Adrenal gland (tissue), 12 donors: ENCODE data around the gene HEATR5B. TPM values are rescaled to one million over a fixed set of nuclear protein-coding genes. Genes with fewer than 3 reads are reported as not detected.
A peak's percentile ranks its signal among the peaks of the same experiment; 100 is the strongest.
"Not testable (repeated sequence)": the region's sequence is repeated elsewhere in the genome, so short reads cannot be mapped to it uniquely, and the experiment has no call there.

Experiments
- DNase-seq, 7 donors: peaks; one replicate each; pipeline ENCODE4 v3.0.0-alpha.2; 2019 to 2020
- H3K27ac ChIP-seq, 5 donors: fragments of 200-600 bp; sonication (generic) in 4 of 5; 1 replicate in 3 of 5; 2 replicates in 2 of 5; pipeline versions ENCODE4 v1.5.1 to v1.8.0; 2016 to 2020; ENCODE audit warnings: mild to moderate bottlenecking in 1 of 5
- H3K27me3 ChIP-seq: fragments of 200-600 bp; 2 replicates; pipeline ENCODE4 v1.8.0; 2021
- H3K36me3 ChIP-seq, 2 donors: fragments of 200-600 bp; replicated peaks in 1 of 2; 1 replicate in 1 of 2; 2 replicates in 1 of 2; pipeline versions ENCODE4 v1.5.1 to v1.8.0; 2018 to 2022
- H3K4me1 ChIP-seq, 2 donors: fragments of 200-600 bp; replicated peaks in 1 of 2; 1 replicate in 1 of 2; 2 replicates in 1 of 2; pipeline versions ENCODE4 v1.5.1 to v1.8.0; 2018 to 2021
- H3K4me3 ChIP-seq, 4 donors: fragments of 200-600 bp; sonication (generic) in 3 of 4; one replicate each; pipeline ENCODE4 v1.5.1; 2016 to 2018
- H3K9me3 ChIP-seq, 3 donors: fragments of 200-600 bp; sonication (generic) in 1 of 3; replicated peaks in 1 of 3; 1 replicate in 2 of 3; 2 replicates in 1 of 3; pipeline versions ENCODE4 v1.5.1 to v1.8.0; 2016 to 2021
- CTCF ChIP-seq, 6 experiments: fragments of 450-650 bp in 4 of 6; fragments of 200-600 bp in 2 of 6; sonication (generic) in 1 of 6; IDR thresholded peaks; 1 replicate in 5 of 6; 2 replicates in 1 of 6; pipeline versions ENCODE4 v1.5.1 to v1.8.0; 2016 to 2021; ENCODE audit warnings: antibody characterized with exemption in 6 of 6, mild to moderate bottlenecking in 2 of 6, moderate library complexity in 1 of 6
- POLR2A ChIP-seq, 2 donors: fragments of 450-650 bp; IDR thresholded peaks; one replicate each; pipeline ENCODE4 v1.6.1; 2017; ENCODE audit warnings: antibody characterized with exemption in 2 of 2, mild to moderate bottlenecking in 2 of 2, moderate library complexity in 1 of 2
- WGBS, 4 donors: extraction: QIAGEN DNeasy Blood & Tissue Kit in 2 of 4; methylation state at CpG; one replicate each; pipeline versions ENCODE4 v1.1.5 to v1.1.7; 2013 to 2017; 5-methylcytosine and 5-hydroxymethylcytosine counted together
- intact Hi-C, 2 donors: fragments of 100-400 bp; cut with DNase I; formaldehyde crosslinking; loops; one replicate each; pipeline versions ENCODE4 v1.14.1 to v1.15.0; 2022 to 2023
- polyA plus RNA-seq, 3 donors: library from polyadenylated mRNA; stranded (reverse); fragments of 200-250 nt in 2 of 3; fragments of 350-450 nt in 1 of 3; fragmentation: Illumina TruSeq in 1 of 3; extraction: RNeasy Lipid Tissue Mini Kit (QIAGEN cat#74804) in 1 of 3; gene quantifications; one replicate each; pipeline ENCODE4 v1.2.3, GENCODE V29; 2013 to 2014
- total RNA-seq, 9 donors: library from RNA; depleted of rRNA in 4 of 9; stranded (reverse); fragments of >200 nt in 4 of 9; fragments of 120-200 nt in 1 of 9; fragmentation: NEBNext Ultra II Directional in 1 of 9; extraction: Animal tissue kit (Norgen Biotek cat#: 25700) in 1 of 9; gene quantifications; one replicate each; pipeline versions ENCODE4 v1.1.0 to v1.2.4, GENCODE V29; 2013 to 2023
- donor health status: healthy with polysubstance abuse.
- donor health status: Bipolar disorder and iron deficiency.
- donor health status: DM: yes; HTN: yes; CAD: no.
- donor health status: DM: no; HTN: no; CAD: no.
- donor health status: DM: no; HTN: no; CAD: no.
- donor health status: DM: yes; HTN: yes; CAD: no.

The HEATR5B gene
- total and polyA plus RNA-seq, 12 donors = 7.4 to 34.3 (median 20.4) TPM

GRCh38 chr2:37011130-37011529 is 73.0 kb downstream of the HEATR5B start:
- Histone ChIP-seq H3K4me3 (no peak overlapping the region), H3K36me3 (peaks cover 0 to 37% of the 10 kb centered on the region in 2 donors), H3K9me3 (no peaks in the 10 kb centered on the region), H3K27ac (no peak overlapping the region), H3K4me1 (no peaks in the 10 kb centered on the region), H3K27me3 (no peaks in the 10 kb centered on the region)
- intact Hi-C loops = no loop called here
- no peak for DNase-seq
- TF ChIP-seq CTCF (IDR thresholded peaks at IDR 0.05) (no peak), POLR2A (IDR thresholded peaks at IDR 0.05) (no peak)
- 75 to 85% (median 80%) methylated on average over 5 of the region's 5 CpGs for WGBS, 4 donors

- Histone ChIP-seq H3K36me3 (peaks cover 0 to 68% of the 10 kb centered on the region in 2 donors), H3K9me3 (no peaks in the 10 kb centered on the region), H3K4me1 (no peaks in the 10 kb centered on the region), H3K27me3 (no peaks in the 10 kb centered on the region), H3K4me3 (no peak overlapping the region), H3K27ac (no peak overlapping the region)
- intact Hi-C loops = no loop called here
- peak in 1 of 7 donors; percentile 6 for DNase-seq
- TF ChIP-seq CTCF (IDR thresholded peaks at IDR 0.05) = peak in 5 of 6 experiments; percentile 5 to 55 (median 47)
- no peak for TF ChIP-seq POLR2A (IDR thresholded peaks at IDR 0.05)
- 40 to 61% (median 44%) methylated on average over 8 of the region's 8 CpGs for WGBS, 4 donors
These were observed 78.9 kb downstream of the HEATR5B start for GRCh38 chr2:37005118-37005868.

GRCh38 chr2:37000988-37001556 is 83.1 kb downstream of the HEATR5B start:
- peaks cover 0 to 65% of the 10 kb centered on the region in 2 donors for H3K36me3 ChIP-seq
- H3K27ac ChIP-seq = no peak overlapping the region
- no peaks in the 10 kb centered on the region for H3K27me3 ChIP-seq
- H3K9me3 ChIP-seq = no peaks in the 10 kb centered on the region
- 81 to 94% (median 92%) methylated on average over 2 of the region's 2 CpGs for WGBS, 4 donors
- no peaks in the 10 kb centered on the region for H3K4me1 ChIP-seq
- no peak for DNase-seq
- intact Hi-C loops = no loop called here
- TF ChIP-seq POLR2A (IDR thresholded peaks at IDR 0.05) (no peak), CTCF (IDR thresholded peaks at IDR 0.05) (no peak)
- H3K4me3 ChIP-seq = no peak overlapping the region

GRCh38 chr2:37000318-37000717 is 83.9 kb downstream of the HEATR5B start:
- Histone ChIP-seq H3K4me1 (no peaks in the 10 kb centered on the region), H3K27me3 (no peaks in the 10 kb centered on the region), H3K9me3 (no peaks in the 10 kb centered on the region), H3K4me3 (no peak overlapping the region), H3K27ac (peak overlapping the region in 1 of 5 donors; percentile 55), H3K36me3 (peaks cover 0 to 63% of the 10 kb centered on the region in 2 donors)
- 67 to 79% (median 72%) methylated on average over 6 of the region's 6 CpGs for WGBS, 4 donors
- DNase-seq = no peak
- TF ChIP-seq CTCF (IDR thresholded peaks at IDR 0.05) (no peak), POLR2A (IDR thresholded peaks at IDR 0.05) (no peak)
- intact Hi-C loops = no loop called here

- not testable (repeated sequence) for DNase-seq, H3K27me3 ChIP-seq, H3K4me3 ChIP-seq, H3K9me3 ChIP-seq, H3K4me1 ChIP-seq, H3K27ac ChIP-seq
- 96 to 98% (median 97%) methylated on average over 9 of the region's 9 CpGs for WGBS, 4 donors
- H3K36me3 ChIP-seq = peaks cover 0 to 54% of the 10 kb centered on the region in 2 donors
- intact Hi-C loops = loop anchor here in 1 of 2 donors (10.0 kb wide), 1 partner anchor 215 kb away; no protein-coding TSS in a partner anchor
These were observed 84.8 kb downstream of the HEATR5B start for GRCh38 chr2:36999416-36999815.
